GM23248 (cell line): ENCODE data around the gene PLLP. TPM values are rescaled to one million over a fixed set of nuclear protein-coding genes. Genes with fewer than 3 reads are reported as not detected.

Experiments
- DNase-seq: peaks from one replicate; pipeline ENCODE4 v3.0.0-alpha.2; 2015
- H2AFZ ChIP-seq: fragments of 200-600 bp; sonication (generic); 2 replicates; pipeline ENCODE4 v1.6.1; 2016; ENCODE audit warnings: antibody characterized with exemption
- H3F3A ChIP-seq: fragments of 200-600 bp; sonication (generic); 2 replicates; pipeline ENCODE4 v1.6.1; 2016; ENCODE audit warnings: mild to moderate bottlenecking, antibody characterized with exemption, mixed run types; ENCODE audit not compliant: insufficient read depth
- H3K27ac ChIP-seq: fragments of 200-600 bp; sonication (generic); 2 replicates; pipeline ENCODE4 v1.5.1; 2016; ENCODE audit warnings: mild to moderate bottlenecking
- H3K27me3 ChIP-seq: fragments of 200-600 bp; sonication (generic); replicated peaks from 2 replicates; pipeline ENCODE4 v1.6.1; 2016; ENCODE audit warnings: mild to moderate bottlenecking; ENCODE audit not compliant: insufficient read depth
- H3K36me3 ChIP-seq: fragments of 200-600 bp; sonication (generic); 2 replicates; pipeline ENCODE4 v1.6.1; 2016; ENCODE audit warnings: low read depth, mild to moderate bottlenecking
- H3K4me1 ChIP-seq: fragments of 200-600 bp; sonication (generic); 2 replicates; pipeline ENCODE4 v1.6.1; 2016; ENCODE audit warnings: mild to moderate bottlenecking; ENCODE audit not compliant: insufficient read depth
- H3K4me2 ChIP-seq: fragments of 200-600 bp; sonication (generic); one replicate; pipeline ENCODE4 v1.6.1; 2016; ENCODE audit warnings: mild to moderate bottlenecking; ENCODE audit not compliant: unreplicated experiment
- H3K4me3 ChIP-seq: fragments of 200-600 bp; sonication (generic); 2 replicates; pipeline ENCODE4 v1.5.1; 2016; ENCODE audit warnings: mild to moderate bottlenecking
- H3K79me2 ChIP-seq: fragments of 200-600 bp; sonication (generic); 2 replicates; pipeline ENCODE4 v1.6.1; 2016; ENCODE audit warnings: mild to moderate bottlenecking; ENCODE audit not compliant: insufficient read depth
- H3K9ac ChIP-seq: fragments of 200-600 bp; sonication (generic); 2 replicates; pipeline ENCODE4 v1.6.1; 2016; ENCODE audit warnings: mild to moderate bottlenecking
- H3K9me2 ChIP-seq: fragments of 200-600 bp; sonication (generic); 2 replicates; pipeline ENCODE4 v1.6.1; 2016; ENCODE audit warnings: mixed run types, mild to moderate bottlenecking, moderate library complexity; ENCODE audit not compliant: insufficient read depth
- H3K9me3 ChIP-seq: fragments of 200-600 bp; sonication (generic); one replicate; pipeline ENCODE4 v1.6.1; 2017; ENCODE audit warnings: low read depth
- H4K20me1 ChIP-seq: fragments of 200-600 bp; sonication (generic); 2 replicates; pipeline ENCODE4 v1.6.0; 2016; ENCODE audit not compliant: insufficient read depth
- EZH2 ChIP-seq: fragments of 200-600 bp; sonication (generic); IDR thresholded peaks from 2 replicates; pipeline ENCODE4 v1.6.1; 2018; ENCODE audit warnings: antibody characterized with exemption, mild to moderate bottlenecking; ENCODE audit not compliant: insufficient read depth, poor library complexity, severe bottlenecking
- EZH2phosphoT487 ChIP-seq: fragments of 200-600 bp; sonication (generic); IDR thresholded peaks from 2 replicates; pipeline ENCODE4 v1.6.1; 2018; ENCODE audit warnings: antibody characterized with exemption, moderate library complexity, mild to moderate bottlenecking, low read depth; ENCODE audit not compliant: insufficient read depth
- WGBS, 2 experiments: methylation state at CpG; one replicate each; pipeline ENCODE4 v1.1.6; 2015 to 2017; ENCODE audit warnings: low lambda C conversion rate in 2 of 2, low coverage in 1 of 2; ENCODE audit errors: missing lambda C conversion rate in 2 of 2; 5-methylcytosine and 5-hydroxymethylcytosine counted together
- in situ Hi-C: fragments of 300-500 bp; cut with MboI; formaldehyde crosslinking; loops from 2 replicates; pipeline ENCODE4 v1.15.0; 2020
- polyA plus RNA-seq: library from polyadenylated mRNA; unstranded; fragments of >200 nt; fragmentation: Nextera tagmentation; extraction: Ambion mirVana; gene quantifications from 2 replicates; pipeline ENCODE4 v1.2.1, GENCODE V29; 2016
- total RNA-seq: library from RNA; depleted of rRNA; stranded (reverse); fragments of >200 nt; shearing (Covaris generic); gene quantifications from 2 replicates; pipeline ENCODE4 v1.2.3, GENCODE V29; 2014

PLLP gene
- total and polyA plus RNA-seq, 2 experiments from 2014 or later, result 0.44 TPM; not detected in 1

DNA sequence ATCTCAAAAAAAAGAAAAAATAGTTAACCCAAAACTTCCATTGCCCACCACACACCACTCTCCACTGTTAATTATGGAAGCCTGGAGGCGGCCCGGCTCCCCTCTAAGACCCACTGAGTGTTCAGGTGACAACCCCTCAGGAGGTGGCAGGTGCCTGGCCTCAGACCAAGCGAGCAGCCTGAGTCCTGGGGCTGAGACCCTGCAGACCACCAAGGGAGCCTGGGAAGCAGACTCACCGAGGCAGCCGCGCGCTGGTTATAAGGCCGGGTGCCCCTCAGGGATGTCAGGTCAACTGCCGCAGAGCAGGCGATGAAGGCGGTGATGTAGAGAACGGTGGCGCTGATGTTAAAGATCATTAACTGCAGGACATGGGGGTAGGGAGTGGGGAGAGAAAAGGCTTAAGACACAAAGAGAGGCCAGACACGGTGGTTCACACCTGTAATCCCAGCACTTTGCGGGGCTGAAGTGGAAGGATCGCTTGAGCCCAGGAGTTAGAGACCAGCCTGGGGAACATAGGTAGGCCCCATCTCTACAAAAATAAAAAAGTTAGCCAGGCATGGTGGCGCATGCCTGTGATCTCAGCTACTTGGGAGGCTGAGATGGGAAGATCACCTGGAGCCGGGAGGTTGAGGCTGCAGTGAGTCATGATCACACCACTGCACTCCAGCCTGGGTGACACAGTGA lies 26.1 kb downstream of the PLLP start:
- no peak for TF ChIP-seq EZH2
- no peaks in the 10 kb centered on the region for H3K27me3 ChIP-seq
- WGBS, 2 experiments, result 97% methylated on average over 18 of the region's 18 CpGs
- H3K36me3 ChIP-seq, result peaks cover 8% of the 10 kb centered on the region; the same call in 1 of the 2 replicates
- no peak overlapping the region for H3K4me3 ChIP-seq
- H3F3A ChIP-seq, result no peaks in the 10 kb centered on the region
- H3K27ac ChIP-seq, result no peak overlapping the region
- no peak overlapping the region for H3K4me2 ChIP-seq
- H3K9me2 ChIP-seq, result no peaks in the 10 kb centered on the region
- peaks cover 7% of the 10 kb centered on the region for H3K4me1 ChIP-seq
- in situ Hi-C loops, result no loop called here
- H3K79me2 ChIP-seq, result no peaks in the 10 kb centered on the region
- no peak overlapping the region for H3K9ac ChIP-seq
- H2AFZ ChIP-seq, result no peak overlapping the region
- H3K9me3 ChIP-seq, result no peaks in the 10 kb centered on the region
- H4K20me1 ChIP-seq, result no peaks in the 10 kb centered on the region
- no peak for DNase-seq

DNA sequence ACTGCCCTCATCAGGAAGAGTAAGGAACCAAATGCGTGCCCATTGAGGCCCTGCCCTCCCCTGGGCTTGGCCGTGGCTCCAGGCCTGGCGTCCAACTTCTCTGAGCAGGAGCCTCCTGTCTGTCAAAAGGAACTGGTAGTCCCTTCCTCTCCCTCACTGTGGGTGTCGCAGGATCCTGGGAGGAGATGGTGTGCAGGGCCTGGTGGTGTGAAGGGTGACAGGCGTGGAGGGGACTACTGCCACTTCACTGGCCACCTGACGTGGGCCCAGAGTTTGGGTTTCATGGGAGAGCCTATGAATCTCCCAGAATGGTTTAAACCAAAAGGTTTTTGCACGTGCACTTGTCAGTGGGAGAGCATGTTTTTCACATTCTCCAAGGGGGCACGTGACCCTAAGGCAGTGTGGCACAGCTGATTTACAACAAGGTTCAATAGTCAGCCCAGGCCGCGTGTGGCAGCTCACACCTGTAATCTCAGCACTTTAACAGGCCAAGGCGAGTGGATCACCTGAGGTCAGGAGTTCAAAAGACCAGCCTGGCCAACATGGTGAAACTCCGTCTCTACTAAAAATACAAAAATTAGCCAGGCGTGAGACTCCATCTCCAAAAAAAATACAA lies 26.9 kb downstream of the PLLP start:
- in situ Hi-C loops, result no loop called here
- H3F3A ChIP-seq, result no peaks in the 10 kb centered on the region; the same call in 1 of the 2 replicates
- no peaks in the 10 kb centered on the region for H3K9me2 ChIP-seq
- no peak for DNase-seq
- TF ChIP-seq EZH2, result no peak
- TF ChIP-seq EZH2phosphoT487, result no peak
- H3K4me2 ChIP-seq, result no peak overlapping the region
- WGBS, 2 experiments, result 85% methylated on average over 13 of the region's 13 CpGs
- H3K4me3 ChIP-seq, result no peak overlapping the region
- no peaks in the 10 kb centered on the region for H3K79me2 ChIP-seq
- peaks cover 7% of the 10 kb centered on the region for H3K4me1 ChIP-seq
- H3K36me3 ChIP-seq, result peaks cover 15% of the 10 kb centered on the region
- no peaks in the 10 kb centered on the region for H3K27me3 ChIP-seq
- no peaks in the 10 kb centered on the region for H3K9me3 ChIP-seq
- H2AFZ ChIP-seq, result no peak overlapping the region
- no peaks in the 10 kb centered on the region for H4K20me1 ChIP-seq
- H3K9ac ChIP-seq, result no peak overlapping the region
- H3K27ac ChIP-seq, result no peak overlapping the region

DNA sequence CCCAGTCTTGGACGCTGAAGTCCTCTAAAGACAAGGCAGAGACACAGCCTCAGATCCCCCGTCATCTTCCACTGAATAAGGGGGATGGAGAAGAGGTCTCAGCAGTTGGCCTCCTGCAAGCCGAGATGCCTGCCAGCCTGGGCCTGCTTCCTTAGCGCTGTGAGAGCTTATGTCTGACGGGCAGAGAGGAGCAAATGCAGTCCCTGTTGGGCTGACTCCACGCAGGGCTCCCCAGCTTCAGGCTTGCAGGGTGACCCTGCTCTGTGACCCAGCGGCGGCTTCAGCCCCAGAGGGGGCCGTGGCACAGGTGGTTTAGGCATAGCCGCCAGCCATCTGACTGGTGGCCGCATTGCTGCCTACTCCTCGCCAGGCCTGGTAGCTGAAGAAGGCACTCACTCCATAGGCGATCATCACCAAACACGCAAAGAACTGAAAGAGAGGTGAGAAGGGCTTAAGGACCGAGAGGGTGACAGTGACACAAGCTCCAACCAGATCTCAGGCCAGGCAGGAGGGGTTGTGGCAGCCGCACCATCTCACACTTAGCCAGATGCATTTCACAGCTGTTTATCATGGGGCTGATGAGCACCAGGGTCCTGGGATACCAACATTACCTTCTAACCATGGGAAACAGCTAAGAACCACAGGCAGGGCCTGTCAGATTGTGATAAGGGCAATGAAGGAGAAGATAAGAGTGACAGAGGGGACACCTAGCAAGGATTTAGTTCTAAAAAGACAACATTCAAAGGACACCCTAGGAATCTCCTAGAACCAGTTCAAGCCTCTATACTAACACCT lies 27.7 kb downstream of the PLLP start:
- H3K36me3 ChIP-seq, result peaks cover 23% of the 10 kb centered on the region
- H2AFZ ChIP-seq, result no peak overlapping the region
- H3K9ac ChIP-seq, result no peak overlapping the region
- no peak overlapping the region for H3K4me3 ChIP-seq
- no peak overlapping the region for H3K27ac ChIP-seq
- no peaks in the 10 kb centered on the region for H3K9me3 ChIP-seq
- H3K9me2 ChIP-seq, result no peaks in the 10 kb centered on the region
- TF ChIP-seq EZH2phosphoT487 (no peak), EZH2 (no peak)
- H4K20me1 ChIP-seq, result no peaks in the 10 kb centered on the region
- no peaks in the 10 kb centered on the region for H3K79me2 ChIP-seq
- in situ Hi-C loops, result no loop called here
- peaks cover 3% of the 10 kb centered on the region; the same call in 1 of the 2 replicates for H3F3A ChIP-seq
- DNase-seq, result no peak
- no peak overlapping the region for H3K4me2 ChIP-seq
- peaks cover 7% of the 10 kb centered on the region for H3K4me1 ChIP-seq
- no peaks in the 10 kb centered on the region for H3K27me3 ChIP-seq
- WGBS, 2 experiments, result 92 to 93% methylated on average over 16 of the region's 16 CpGs

DNA sequence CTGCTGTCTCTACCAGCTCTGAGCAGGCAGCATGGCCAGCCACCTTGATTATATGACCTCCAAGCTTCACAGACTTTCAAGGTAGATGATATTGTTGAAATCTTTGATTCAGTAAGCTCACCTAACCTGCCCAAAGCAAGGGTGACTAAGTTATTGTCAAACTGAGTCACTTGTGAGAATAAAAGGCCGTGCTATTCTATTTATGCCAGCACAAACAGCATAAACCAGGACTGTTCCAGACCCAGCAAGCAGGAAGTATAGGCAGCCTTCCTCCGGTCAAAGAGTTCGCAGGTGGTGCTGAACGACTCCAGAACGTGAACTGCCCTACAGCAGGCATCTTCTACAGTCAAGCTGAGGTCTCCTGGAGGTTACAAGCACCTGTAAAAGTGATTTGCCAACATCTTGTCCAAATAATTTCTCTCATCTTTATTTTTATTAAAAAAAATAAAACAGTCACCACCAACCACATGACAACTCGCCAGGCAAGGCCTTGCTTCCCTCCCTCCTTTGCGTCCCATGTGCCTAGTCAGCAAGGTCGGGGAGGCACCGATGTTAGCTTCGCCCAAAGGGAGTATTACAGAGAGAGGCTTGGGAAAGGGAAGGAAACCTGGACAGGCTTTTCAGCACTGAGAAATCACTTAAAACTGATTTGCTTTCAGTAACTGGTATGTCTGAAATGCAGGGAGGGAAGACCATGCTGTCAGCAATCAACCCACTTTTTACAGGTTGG lies 28.6 kb downstream of the PLLP start:
- H3K4me3 ChIP-seq, result no peak overlapping the region
- no peak overlapping the region for H3K27ac ChIP-seq
- in situ Hi-C loops, result no loop called here
- no peaks in the 10 kb centered on the region for H3K27me3 ChIP-seq
- H2AFZ ChIP-seq, result no peak overlapping the region
- 85 to 88% methylated on average over 10 of the region's 10 CpGs for WGBS, 2 experiments
- H3K9ac ChIP-seq, result no peak overlapping the region
- H3K9me3 ChIP-seq, result no peaks in the 10 kb centered on the region
- H3K36me3 ChIP-seq, result peaks cover 31% of the 10 kb centered on the region
- no peak overlapping the region for H3K4me2 ChIP-seq
- H4K20me1 ChIP-seq, result no peaks in the 10 kb centered on the region
- no peak for DNase-seq
- H3K9me2 ChIP-seq, result no peaks in the 10 kb centered on the region
- H3K4me1 ChIP-seq, result peaks cover 7% of the 10 kb centered on the region
- TF ChIP-seq EZH2, result no peak
- TF ChIP-seq EZH2phosphoT487, result no peak
- no peaks in the 10 kb centered on the region for H3K79me2 ChIP-seq
- peaks cover 3% of the 10 kb centered on the region; the same call in 1 of the 2 replicates for H3F3A ChIP-seq
